Measurements from ENCODE around the gene SPATA9.

- TF ChIP-seq RAD21 (IDR thresholded peaks at IDR 0.05): no peak
- TF ChIP-seq JUND (IDR thresholded peaks at IDR 0.05): no peak
- TF ChIP-seq CTCF (IDR thresholded peaks at IDR 0.05; ENCODE audit: low read depth, low read length, missing input control): no peak
- TF ChIP-seq REST (IDR thresholded peaks at IDR 0.05): no peak
- no peak for TF ChIP-seq SP1 (IDR thresholded peaks at IDR 0.05)
- TF ChIP-seq EGR1 (IDR thresholded peaks at IDR 0.05; ENCODE audit: low read depth in 2 of 2): no peak
These were observed 18.3 kb upstream of the SPATA9 start for GRCh38 chr5:95701074-95701473.

All from liver (tissue), 3 donors.